SK-MEL-5 (cell line): ENCODE results near the gene CRYZL1. TPM values are rescaled to one million over a fixed set of nuclear protein-coding genes. Genes with fewer than 3 reads are reported as not detected.
"Not testable (repeated sequence)": the region's sequence is repeated elsewhere in the genome, so short reads cannot be mapped to it uniquely, and the experiment has no call there.

Source experiments
- DNase-seq: peaks from one replicate; pipeline ENCODE4 v3.0.0-alpha.2; 2016; ENCODE audit warnings: low read depth, low spot score
- in situ Hi-C: cut with HindIII; loops from 2 replicates; pipeline ENCODE4 v1.10.0; 2016; ENCODE audit warnings: low sequenced_read_pairs, high pct_unique_total_duplicates, low pct_unique_long_range_greater_than_20kb
- polyA plus RNA-seq, 2 experiments: library from polyadenylated mRNA; depleted of rRNA; stranded (reverse); fragments of >200 nt; gene quantifications; 2 replicates each; pipeline ENCODE4 v1.2.3, GENCODE V29; 2015
- total RNA-seq: library from RNA; depleted of rRNA; stranded (reverse); fragments of >200 nt; shearing (Covaris generic); gene quantifications from 2 replicates; pipeline ENCODE4 v1.2.3, GENCODE V29; 2014; rRNA removed

Gene CRYZL1
- total RNA-seq, result 7.7 and 15.2 TPM in 2 replicates
- polyA plus RNA-seq (2015; cell fraction: cytosol; rRNA removed), result 13.0 and 21.8 TPM in 2 replicates
- 39.6 and 68.8 TPM in 2 replicates for polyA plus RNA-seq (2015; cell fraction: nucleus; rRNA removed)

GRCh38 chr21:33641352-33642026 is at the start of gene CRYZL1:
CRYZL1 (minus strand) TSS chr21:33641741; CDS start chr21:33631551, 10,190 bp downstream.
- in situ Hi-C loops, result no loop called here
- peak; percentile 99 for DNase-seq

- DNase-seq, result no peak
- in situ Hi-C loops, result no loop called here
Measured at GRCh38 chr21:33690874-33691273, 49.3 kb upstream of the CRYZL1 start.

GRCh38 chr21:33688353-33688752 is 46.8 kb upstream of the CRYZL1 start:
- in situ Hi-C loops, result no loop called here

GRCh38 chr21:33687634-33688033 is 46.1 kb upstream of the CRYZL1 start:
- no peak for DNase-seq
- in situ Hi-C loops, result no loop called here

More at GRCh38 chr21:33688353-33688752, 46.8 kb upstream of the CRYZL1 start:
- DNase-seq, result no peak

- no peak for DNase-seq
- in situ Hi-C loops, result no loop called here
Measured at GRCh38 chr21:33686386-33686785, 44.8 kb upstream of the CRYZL1 start.

- in situ Hi-C loops, result no loop called here
- no peak for DNase-seq
Measured at GRCh38 chr21:33685613-33686197, 44.2 kb upstream of the CRYZL1 start.

- in situ Hi-C loops, result no loop called here
- DNase-seq, result no peak
Measured at GRCh38 chr21:33684923-33685560, 43.5 kb upstream of the CRYZL1 start.

- no peak for DNase-seq
- in situ Hi-C loops, result no loop called here
Measured at GRCh38 chr21:33684068-33684467, 42.5 kb upstream of the CRYZL1 start.

- in situ Hi-C loops, result no loop called here
- no peak for DNase-seq
Measured at GRCh38 chr21:33682992-33683627, 41.6 kb upstream of the CRYZL1 start.

- in situ Hi-C loops, result no loop called here
- no peak for DNase-seq
Measured at GRCh38 chr21:33680870-33681269, 39.3 kb upstream of the CRYZL1 start.

GRCh38 chr21:33677450-33677849 is 35.9 kb upstream of the CRYZL1 start:
- in situ Hi-C loops, result no loop called here
- no peak for DNase-seq

- DNase-seq, in situ Hi-C loops: not testable (repeated sequence)
Measured at GRCh38 chr21:33676666-33677065, 35.1 kb upstream of the CRYZL1 start.

GRCh38 chr21:33674226-33674625 is 32.7 kb upstream of the CRYZL1 start:
- no peak for DNase-seq
- in situ Hi-C loops, result no loop called here

GRCh38 chr21:33673473-33673872 is 31.9 kb upstream of the CRYZL1 start:
- DNase-seq, result no peak
- in situ Hi-C loops, result no loop called here

- no peak for DNase-seq
Measured at GRCh38 chr21:33670076-33670978, 28.8 kb upstream of the CRYZL1 start.

GRCh38 chr21:33668620-33669019 is 27.1 kb upstream of the CRYZL1 start:
- in situ Hi-C loops, result no loop called here
- DNase-seq, result no peak

More at GRCh38 chr21:33670076-33670978, 28.8 kb upstream of the CRYZL1 start:
- in situ Hi-C loops, result no loop called here

GRCh38 chr21:33668180-33668579 is 26.6 kb upstream of the CRYZL1 start:
- in situ Hi-C loops, result no loop called here
- no peak for DNase-seq
